ENCODE data around the gene TMEM248. TPM values are rescaled to one million over a fixed set of nuclear protein-coding genes. Genes with fewer than 3 reads are reported as not detected.
"Not testable (repeated sequence)": the region's sequence is repeated elsewhere in the genome, so short reads cannot be mapped to it uniquely, and the experiment has no call there.

The TMEM248 gene
- polyA plus RNA-seq (ENCODE audit: insufficient read length): 51.4 TPM

- DNase-seq: peak; percentile 91
Measured at GRCh38 chr7:66920769-66921395, at the start of gene TMEM248. Gene TMEM248 (plus strand): TSS chr7:66921225. CDS start chr7:66941866, 20,641 bp downstream.

GRCh38 chr7:66873476-66873875 lies 47.5 kb upstream of the TMEM248 start:
- DNase-seq: no peak

GRCh38 chr7:66877577-66878300 lies 43.3 kb upstream of the TMEM248 start:
- no peak for DNase-seq

- not testable (repeated sequence) for DNase-seq
Measured at GRCh38 chr7:66878301-66878685, 42.7 kb upstream of the TMEM248 start.

DNA sequence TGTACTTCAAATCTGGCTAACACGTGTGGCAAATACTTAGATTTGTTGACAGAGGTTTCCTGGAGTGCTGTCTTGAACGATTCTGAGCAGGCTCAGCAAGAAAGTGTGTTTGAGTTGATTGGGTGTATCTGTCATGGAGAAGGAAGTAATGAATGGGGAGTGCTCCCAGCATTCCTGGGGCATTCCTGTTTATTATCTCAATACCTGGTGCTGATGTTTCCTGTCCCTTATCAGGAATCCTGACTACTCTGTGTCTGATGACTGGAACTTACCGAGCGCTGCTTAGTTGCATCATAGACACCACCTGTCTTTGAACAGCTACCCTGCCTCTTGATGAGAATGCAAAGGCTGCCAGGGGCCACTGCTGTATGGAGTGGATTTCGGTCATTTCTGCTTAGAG lies 41.0 kb upstream of the TMEM248 start:
- no peak for DNase-seq

DNA sequence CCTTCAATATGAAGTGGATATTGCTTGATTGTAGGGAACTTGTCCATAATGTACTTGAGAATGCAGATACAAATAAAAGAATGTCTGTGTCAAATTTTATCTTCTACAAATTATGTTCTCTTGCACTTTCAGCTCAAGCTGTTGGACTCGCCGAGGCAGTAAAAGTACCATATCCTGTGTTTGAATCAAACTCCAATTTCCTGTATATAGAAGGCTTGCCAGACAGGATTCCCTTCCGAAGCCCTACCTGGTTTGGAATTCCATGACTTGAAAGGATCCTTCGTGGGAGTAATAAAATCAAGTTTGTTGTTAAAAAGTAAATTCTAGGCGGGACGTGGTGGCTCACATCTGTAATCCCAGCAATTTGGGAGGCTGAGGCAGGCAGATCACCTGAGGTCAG lies 40.4 kb upstream of the TMEM248 start:
- DNase-seq: not testable (repeated sequence)

- no peak for DNase-seq
Measured at GRCh38 chr7:66883716-66884115, 37.3 kb upstream of the TMEM248 start.

DNA sequence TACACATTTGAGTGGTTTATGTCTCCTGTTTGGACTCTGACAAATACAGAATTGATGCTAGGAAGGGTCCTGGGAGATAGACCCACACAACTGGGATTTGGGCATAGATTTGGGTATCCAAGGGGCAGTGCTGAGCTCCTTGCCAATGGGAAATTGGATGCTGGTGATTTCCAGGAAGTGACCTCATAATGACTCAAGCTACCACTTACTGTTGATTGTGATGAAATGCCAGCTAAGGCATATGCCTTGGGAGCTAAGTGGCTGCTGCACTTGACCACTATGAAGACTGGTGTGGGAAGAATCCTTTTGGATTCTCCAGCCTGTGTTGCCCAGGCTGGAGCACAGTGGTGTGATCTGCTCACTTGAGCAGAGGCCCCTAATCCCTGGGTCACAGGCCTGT lies 36.5 kb upstream of the TMEM248 start:
- not testable (repeated sequence) for DNase-seq

DNA sequence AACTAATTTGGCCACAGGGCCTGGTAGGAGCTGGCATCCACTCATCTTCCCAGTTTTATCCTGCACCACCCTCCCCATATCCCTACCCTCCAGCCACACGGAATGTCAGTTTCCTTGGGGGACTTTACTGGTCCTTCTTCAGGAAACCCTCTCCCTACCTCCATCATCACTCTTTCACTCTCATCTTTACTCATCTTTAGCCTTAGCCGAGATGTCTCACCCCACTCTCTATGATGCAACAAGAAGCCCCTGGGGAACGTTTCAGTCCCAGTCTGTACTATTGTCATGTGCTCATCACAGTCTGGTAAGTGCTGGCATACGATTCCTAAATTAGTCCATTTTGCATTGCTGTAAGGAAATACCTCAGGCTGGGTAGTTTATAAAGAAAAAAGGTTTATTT lies 34.9 kb upstream of the TMEM248 start:
- no peak for DNase-seq

DNA sequence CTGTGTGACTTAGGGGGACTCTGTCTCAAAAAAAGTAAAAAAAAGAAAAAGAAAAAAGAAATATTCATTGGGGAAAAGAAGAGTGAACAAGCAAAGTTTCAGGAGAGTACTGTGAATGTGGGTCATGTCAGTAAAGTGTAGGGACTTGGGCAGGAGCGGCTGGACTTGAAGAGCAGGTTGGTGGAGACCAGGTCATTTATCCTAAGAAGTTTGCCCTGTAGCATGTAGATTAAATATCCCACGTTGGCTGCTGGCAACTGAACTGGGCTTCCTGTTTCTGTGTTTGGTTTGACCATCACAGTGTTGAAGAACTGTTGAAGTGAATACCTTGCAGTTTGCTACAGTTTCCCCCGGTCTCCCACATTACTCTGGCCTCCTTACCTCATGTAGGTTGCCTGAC lies 32.8 kb upstream of the TMEM248 start:
- DNase-seq: not testable (repeated sequence)

- peak; percentile 8 for DNase-seq
Measured at GRCh38 chr7:66894463-66895080, 26.5 kb upstream of the TMEM248 start.

DNA sequence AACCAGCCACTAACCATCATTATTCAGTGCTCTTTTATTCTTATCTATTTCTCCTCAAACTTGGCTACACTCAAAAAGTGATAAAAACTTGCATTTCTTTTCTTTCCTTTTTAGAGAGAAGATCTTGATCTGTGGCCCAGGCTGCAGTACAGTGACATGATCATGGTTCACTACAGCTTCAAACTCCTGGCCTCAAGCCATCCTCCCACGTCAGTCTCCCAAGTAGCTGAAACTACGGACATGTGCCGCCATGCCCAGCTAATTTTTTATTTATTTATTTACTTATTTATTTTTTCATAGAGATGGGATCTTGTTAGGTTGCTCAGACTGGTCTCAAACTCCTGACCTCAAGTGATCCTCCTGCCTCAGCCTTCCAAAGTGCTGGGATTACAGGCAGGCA lies 24.6 kb upstream of the TMEM248 start:
- no peak for DNase-seq

DNA sequence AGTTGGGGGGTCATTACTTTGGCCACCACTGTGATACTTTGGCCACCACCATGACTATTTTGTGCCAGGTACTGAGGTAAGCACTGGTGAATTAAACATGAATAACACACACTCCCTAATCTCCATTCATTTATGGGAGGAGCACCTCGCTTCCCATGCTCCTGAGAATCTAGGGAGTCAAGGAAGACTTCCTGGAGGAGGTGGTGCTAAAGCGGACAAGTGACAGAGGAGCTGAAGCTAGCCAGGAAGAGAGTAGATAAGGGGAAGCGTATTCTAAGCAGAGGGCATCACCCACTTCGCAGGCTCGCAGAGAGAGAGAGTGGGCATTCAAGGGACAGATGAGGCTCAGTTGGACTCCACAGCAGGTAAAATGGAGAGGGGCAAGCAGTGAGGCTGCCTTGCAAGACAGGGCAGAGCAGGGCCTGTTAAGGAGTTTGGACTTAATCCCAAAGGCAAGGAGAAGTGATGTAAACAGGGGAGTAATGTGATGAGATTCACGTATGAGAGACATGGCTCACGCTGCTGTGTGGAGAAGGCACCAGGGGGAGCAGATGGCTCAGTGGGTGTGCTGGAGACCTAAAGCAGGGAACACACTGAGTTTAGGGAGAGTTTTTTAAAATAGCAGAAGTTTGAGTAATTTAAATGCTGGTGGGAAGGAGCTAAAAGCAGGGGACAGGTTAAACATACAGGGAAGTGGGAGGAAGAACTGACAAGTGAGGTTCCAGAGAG lies 21.3 kb upstream of the TMEM248 start:
- no peak for DNase-seq

DNA sequence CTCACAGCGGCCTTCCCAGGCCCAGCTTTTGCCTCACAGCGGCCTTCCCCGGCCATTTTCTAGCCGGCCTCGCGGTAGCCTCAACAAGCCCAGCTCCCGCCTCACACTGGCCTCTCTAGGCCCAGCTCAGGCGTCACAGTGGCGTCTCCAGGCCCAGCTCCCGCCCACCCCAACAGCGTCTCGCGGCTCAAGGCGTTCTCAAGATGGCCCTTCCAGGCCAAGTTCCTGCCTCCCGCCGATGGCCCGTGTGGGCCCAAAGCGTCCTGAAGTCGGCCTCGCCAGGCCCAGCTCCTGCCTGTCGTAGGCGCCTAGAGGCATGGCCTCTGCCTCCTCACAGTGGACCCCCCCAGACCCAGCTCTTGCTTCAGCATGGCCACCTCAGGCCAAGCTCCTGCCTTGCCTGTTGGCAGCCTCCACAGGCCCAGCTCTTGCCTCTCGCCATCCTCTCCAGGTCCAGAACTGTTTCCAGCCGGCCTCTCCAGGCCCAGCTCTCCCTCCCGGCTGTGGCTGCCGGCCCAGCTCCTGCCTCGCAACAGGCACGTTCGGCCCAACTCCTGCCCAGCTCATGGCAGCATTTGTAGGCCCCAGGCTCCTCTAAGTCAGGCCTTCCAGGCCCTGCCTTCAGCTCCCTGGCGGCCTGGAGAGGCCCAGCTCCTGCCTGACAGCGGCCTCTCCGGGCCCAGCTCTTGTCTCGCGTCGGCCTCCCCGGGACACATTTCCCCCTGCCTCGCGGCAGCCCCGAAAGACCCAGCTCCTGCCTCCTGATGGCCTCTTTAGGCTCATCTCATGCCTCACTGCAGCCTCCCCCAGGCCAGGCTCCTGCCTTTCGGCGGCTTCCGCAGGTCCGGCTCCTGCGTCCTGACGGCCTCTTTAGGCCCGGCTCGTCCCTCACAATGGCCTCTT lies 18.8 kb upstream of the TMEM248 start:
- DNase-seq: no peak

GRCh38 chr7:66902844-66903180 lies 18.2 kb upstream of the TMEM248 start:
- DNase-seq: no peak

DNA sequence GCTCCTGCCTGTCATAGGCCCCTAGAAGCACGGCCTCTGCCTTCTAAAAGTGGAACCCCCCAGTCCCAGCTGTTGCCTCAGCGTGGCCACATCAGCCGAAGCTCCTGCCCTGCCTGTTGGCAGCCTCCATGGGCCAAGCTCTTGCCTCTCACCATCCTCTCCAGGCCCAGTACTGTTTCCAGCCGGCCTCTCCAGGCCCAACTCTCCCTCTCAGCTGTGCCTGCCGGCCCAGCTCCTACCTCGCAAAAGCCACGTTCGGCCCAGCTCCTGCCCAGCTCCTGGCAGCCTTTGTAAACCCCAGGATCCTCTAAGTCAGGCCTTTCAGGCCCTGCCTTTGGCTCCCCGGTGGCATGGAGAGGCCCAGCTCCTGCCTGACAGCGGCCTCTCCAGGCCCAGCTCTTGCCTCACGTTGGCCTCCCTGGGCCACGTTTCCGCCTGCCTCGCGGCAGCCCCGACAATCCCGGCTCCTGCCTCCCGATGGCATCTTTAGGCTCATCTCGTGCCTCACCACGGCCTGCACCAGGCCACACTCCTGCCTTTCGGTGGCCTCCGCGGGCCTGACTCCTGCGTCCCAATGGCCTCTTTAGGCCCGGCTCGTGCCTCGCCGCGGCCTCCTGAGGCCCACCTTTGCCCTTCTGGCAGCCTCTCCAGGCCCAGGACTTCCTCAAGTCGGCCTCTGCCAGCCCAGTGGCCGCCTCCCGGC lies 17.5 kb upstream of the TMEM248 start:
- DNase-seq: no peak

DNA sequence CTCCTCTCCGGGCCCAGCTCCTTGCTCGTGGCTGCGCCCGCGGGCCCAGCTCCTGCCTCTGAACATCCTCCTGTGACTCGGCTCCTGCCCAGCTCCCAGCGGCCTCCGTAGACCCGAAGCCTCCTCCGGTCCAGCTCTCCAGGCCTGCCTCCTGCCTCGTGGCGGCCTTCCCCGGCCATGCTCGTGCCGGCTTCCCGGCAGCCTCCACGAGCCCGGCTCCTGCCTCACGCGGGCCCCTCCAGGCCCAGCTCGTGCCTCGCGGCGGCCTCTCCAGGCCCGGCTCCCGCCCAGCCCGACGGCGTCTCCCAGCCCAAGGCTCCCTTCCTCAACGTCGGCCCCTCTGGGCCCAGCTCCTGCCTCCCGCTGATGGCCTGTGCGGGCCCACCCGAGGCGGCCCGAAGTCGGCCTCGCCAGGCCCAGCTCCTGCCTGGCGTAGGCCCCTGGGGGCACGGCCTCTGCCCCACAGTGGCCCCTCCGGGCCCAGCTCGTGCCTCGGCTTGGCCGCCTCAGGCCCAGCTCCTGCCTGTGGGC lies 16.9 kb upstream of the TMEM248 start:
- no peak for DNase-seq

DNA sequence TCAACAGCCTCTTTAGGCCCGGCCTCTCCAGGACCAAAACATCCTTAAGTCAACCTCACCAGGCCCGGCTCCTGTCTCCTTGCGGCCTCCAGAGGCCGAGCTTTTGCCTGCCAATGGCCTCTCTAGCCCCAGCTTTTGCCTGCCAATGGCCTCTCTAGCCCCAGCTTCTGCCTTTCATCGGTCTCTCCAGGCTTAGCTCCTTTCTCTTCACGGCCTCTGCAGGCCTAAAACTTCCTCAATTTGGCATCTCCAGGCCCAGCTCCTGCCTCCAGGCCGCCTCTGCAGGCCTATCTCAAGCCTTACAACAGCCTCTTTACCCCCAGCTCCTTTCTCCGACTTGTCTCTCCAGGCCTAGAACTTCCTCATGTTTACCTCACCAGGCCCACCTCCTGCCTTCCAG lies 15.7 kb upstream of the TMEM248 start:
- no peak for DNase-seq

DNA sequence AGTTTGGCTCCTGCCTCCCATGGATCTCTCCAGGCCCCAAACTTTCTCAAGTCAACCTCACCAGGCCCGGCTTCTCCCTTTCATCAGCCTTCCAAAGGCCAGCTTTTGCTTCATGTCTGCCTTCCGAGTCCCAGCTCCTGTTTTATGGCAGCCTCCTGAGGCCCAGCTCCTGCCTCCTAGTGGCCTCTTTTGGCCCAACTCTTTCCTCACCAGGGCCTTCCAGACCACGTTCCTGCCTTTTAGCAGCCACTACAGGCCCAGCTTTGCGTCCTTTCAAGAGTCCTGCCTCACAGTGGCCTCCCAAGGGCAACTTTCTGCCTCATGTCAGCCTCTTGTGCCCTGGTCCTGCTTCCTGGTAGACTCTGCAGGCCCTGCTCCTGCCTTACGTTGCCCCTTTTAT lies 15.3 kb upstream of the TMEM248 start:
- DNase-seq: no peak

DNA sequence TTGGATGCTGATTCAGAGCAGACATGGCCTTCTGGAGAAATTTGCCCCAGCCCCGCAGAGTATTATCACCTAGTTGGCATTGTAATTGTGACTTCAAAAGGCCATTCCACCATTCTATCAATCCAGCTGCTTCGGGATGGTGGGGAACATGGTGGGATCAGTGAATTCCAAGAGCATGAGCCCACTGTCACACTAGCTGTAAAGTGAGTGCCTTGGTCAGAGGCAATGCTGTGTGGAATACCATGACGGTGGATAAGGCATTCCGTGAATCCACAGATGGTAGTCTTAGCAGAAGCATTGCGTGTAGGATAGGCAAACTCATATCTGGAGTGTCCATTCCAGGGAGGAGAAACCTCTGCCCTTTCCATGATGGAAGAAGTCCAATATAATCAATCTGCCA lies 13.3 kb upstream of the TMEM248 start:
- DNase-seq: no peak

GRCh38 chr7:66908598-66908997 lies 12.4 kb upstream of the TMEM248 start:
- not testable (repeated sequence) for DNase-seq

Data from hindlimb muscle (tissue), 1 donor.